HG03060 (cell line): ENCODE data around the gene ADPRS.

Experiments used
- ATAC-seq: cut with Tn5 transposase; IDR thresholded peaks from one replicate; pipeline ENCODE4 v1.9.1; 2021; ENCODE audit warnings: low read depth, moderate number of reproducible peaks; ENCODE audit not compliant: unreplicated experiment

The ADPRS gene

DNA sequence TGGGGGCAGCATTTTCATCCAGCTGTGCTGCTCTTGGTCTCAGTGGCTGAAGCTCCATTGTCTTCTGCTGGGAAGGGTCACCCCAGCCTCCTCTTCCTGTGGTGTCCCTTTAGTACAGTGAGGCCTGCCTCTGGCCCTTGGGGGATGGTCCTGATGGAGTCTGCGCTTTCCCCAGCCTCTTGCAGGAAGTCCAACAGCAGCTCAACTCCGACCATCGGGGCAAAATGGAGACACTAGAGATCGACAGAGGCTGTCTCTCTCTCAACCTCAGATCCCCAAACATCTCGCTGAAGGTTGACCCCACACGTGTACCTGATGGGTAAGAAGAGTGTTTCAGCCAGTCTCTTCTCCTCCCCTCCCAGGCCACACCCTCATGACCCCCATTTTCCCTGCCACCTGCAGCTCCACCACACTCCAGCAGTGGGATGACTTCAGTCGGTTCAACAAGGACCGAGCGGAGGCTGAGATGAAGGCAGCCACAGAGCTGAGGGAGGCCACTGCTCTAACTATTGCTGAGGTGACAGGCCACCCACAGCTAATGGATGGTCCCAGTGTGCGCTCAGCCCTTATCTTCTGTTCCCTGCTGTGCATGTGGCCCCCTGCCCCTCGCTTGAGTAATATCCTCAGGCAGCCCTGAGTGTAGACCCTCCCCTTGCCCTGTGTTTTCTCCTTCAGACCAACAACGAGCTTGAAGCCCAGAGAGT is 2.0 kb upstream of the ADPRS start:
- no peak for ATAC-seq

DNA sequence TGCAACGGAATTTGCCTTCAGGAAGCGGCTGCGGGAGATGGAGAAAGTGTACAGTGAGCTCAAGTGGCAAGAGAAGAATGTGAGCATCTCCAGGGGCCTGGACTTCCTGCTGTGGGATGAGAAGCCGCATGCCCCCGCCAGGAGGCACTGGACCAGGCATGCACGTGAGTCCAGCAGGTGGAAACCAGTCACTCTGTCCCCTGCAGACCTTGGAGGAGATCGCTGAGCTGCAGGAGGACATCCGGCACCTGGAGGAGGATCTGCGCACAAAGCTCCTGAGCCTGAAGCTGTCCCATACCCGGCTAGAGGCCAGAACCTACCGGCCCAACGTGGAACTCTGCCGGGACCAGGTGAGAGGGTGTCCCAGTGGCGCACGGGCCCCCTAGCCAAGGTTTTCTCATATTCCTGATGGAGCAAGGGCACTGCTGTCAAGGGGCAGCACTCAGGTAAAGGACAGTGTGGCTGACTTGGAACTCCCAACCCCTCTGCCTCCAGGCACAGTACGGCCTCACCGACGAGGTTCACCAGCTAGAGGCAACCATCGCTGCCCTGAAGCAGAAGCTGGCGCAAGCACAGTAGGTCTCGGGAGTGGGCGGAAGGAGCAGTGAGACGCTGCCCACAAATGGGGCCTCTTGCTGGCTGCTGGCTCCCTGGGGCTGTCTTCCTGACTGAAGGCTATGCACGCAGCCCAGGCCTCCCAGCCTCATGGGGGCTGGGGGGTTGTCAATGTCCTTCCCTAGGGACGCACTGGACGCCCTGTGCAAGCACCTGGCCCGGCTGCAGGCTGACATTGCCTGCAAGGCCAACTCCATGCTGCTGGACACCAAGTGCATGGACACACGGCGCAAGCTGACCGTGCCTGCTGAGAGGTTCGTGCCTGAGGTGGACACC is 1.2 kb upstream of the ADPRS start:
- no peak for ATAC-seq

DNA sequence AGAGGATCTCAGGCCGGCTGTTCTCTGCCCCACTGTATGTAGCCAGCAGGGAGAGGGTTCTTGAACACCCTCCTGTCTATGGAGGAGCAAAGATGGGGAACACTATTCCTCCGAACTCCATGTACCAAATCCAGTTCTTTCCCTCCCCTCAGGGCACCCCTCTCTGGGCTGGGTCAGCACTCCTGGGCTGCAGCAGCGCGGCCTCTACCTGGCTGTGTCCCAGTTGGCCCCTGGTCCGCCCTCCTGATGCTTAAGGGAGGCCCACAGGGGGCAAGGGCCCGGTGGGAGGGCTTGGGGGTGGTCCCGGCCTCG is 471 bp upstream of the ADPRS start:
- ATAC-seq, result peak; percentile 2

DNA sequence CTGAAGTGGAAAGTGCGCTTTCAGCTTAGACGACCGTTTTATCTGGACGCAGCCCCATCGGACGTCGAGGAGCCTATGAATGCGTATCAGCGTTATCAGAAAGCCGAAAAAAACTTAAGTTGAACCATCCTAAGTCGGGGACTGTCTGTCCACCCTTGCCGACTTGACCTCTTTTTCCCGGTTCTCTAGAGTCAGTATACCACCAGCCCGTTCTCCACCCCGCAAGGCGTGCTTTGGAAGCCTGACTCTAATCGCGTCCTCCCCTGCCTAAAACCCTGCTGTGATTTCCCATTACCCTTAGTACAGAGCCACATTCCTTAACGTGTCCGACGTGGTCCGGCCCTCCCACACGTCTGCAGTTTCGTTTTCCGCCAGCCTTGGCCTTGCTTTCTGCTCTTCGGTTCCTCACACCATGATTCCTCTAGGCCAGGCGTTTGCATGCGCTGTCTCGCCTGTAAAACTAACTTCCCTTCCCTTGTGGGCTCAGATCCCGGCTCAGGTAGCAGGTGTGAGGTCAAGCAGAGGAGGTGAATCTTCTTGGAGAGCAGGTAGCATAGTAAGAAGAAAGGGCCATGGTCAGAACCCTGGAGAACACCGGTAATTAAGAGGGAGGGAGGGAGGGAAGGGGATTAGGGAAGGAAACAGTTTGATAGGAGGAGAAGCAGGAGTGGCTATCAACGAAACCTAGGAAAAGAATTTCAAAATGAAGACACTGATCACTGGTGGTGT is 865 bp downstream of the ADPRS start:
- no peak for ATAC-seq

DNA sequence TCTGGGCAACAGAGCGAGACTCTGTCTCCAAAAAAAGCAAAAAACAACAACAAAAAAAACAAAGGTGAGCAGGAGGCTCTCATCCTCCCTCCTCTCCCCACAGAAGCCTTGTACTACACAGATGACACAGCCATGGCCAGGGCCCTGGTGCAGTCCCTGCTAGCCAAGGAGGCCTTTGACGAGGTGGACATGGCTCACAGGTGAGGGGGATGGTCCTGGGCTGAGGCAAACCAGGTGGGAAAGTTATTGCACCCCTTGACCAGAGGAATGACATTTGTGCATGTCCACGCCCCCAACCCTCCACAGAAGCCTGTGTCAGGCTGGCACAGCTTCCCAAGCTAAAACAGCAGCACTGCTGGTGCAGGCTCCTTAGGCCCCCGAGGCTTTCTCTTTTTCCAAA is 2.4 kb downstream of the ADPRS start:
- ATAC-seq, result no peak

DNA sequence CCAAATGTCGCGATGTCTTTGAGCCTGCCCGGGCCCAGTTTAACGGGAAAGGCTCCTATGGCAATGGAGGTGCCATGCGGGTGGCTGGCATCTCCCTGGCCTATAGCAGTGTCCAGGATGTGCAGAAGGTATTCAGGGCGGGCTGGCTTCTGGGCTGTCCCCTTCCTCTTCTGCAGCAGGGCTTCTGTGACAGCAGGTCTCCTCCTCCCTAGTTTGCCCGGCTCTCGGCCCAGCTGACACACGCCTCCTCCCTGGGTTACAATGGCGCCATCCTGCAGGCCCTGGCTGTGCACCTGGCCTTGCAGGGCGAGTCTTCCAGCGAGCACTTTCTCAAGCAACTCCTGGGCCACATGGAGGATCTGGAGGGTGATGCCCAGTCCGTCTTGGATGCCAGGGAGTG is 3.0 kb downstream of the ADPRS start:
- ATAC-seq, result no peak

DNA sequence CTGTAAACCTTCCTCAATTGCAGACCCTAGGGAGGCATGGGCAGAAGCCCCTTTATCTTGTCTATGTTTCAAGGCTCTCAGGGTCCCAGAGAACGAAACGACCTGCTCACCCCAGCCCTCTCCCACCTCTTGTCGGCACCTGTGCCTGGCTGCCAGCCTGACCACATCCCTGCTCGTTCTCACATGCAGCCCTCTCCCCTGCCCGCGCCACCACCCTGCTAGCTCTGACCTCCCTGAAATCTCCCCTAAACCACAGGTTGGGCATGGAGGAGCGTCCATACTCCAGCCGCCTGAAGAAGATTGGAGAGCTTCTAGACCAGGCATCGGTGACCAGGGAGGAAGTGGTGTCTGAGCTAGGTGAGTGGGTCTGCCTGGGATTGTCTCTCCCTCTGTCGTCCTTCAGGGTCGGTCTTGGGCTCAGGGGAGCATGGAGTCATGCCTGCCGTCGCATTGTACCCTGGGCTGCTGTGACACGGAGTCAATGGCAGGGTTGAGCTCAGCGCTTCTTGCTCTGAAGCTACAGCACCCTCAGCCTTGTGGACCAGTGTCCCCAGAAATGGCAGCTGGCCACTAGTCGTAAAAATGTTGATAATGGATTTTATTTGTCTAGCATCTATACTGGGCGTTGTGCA is 3.6 kb downstream of the ADPRS start:
- ATAC-seq, result no peak

DNA sequence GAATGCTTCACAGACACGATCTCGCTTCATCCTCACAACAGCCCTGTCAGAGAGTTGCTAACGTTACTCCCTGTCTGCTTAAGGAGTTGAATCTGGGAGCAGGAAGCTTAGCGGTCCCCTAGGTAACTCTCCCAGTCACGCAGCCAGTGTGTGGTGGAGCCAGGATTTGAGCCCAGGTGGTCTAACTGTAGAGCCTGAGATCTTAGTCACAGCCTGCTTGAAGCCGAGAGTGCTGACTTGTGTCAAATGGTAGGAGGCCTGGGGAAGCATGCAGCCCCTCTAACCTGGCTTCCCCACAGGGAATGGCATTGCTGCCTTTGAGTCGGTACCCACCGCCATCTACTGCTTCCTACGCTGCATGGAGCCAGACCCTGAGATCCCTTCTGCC is 4.1 kb downstream of the ADPRS start:
- no peak for ATAC-seq

DNA sequence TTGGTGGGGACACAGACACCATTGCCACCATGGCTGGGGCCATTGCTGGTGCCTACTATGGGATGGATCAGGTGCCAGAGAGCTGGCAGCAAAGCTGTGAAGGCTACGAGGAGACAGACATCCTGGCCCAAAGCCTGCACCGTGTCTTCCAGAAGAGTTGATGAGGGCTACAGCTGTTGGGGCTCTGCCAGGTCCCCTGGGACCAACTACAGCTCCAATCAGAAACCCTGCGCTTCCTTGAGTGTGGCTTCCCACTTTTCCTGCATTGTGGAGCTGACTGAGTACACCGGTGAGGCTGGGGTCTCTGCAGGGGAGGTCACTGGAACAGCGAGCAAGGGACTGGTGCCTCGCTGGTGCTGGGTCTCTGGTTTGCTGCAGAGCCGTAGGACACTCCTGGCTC is 4.5 kb downstream of the ADPRS start:
- ATAC-seq, result no peak

DNA sequence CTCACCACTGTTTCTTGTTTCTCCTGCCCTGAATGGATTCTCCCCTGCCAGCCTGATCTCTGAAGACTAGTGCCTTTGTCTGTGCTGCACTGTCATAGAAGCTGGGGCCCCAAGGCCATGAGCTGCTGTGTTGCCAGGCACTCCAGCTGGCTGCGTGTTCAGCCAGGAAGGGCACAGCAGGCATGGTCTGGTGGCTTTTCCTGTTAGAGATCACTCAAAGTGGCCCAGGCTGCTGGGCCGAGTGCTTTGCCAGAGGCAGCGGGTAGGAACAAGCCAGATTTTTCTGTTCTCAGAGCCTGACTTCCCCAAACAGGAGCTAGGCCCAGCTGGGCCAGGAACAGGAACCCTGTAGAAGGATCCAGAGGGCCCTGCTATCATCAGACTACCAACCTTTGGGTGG is 5.2 kb downstream of the ADPRS start:
- ATAC-seq, result no peak

DNA sequence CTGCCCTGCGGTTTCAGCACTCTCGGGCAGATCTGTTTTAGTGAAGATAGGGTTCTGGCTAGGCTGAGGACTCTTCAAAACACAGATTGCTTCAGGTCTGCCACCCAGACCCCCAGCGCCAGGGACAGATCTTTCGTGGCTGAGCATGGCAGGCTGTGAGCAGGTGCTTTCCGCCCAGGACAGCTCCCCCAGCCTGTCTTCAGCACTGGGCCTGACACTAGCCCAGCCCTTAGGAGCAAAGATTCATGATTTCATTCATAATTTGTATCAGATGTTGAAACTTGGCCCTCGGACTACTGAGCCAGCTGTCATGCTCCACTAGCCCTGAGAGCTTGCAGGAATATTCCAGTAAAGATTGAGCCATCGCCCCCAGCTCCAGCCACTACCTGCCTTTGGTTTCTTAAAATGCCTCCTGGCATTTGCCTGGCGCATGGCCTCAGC is 5.9 kb downstream of the ADPRS start:
- no peak for ATAC-seq

DNA sequence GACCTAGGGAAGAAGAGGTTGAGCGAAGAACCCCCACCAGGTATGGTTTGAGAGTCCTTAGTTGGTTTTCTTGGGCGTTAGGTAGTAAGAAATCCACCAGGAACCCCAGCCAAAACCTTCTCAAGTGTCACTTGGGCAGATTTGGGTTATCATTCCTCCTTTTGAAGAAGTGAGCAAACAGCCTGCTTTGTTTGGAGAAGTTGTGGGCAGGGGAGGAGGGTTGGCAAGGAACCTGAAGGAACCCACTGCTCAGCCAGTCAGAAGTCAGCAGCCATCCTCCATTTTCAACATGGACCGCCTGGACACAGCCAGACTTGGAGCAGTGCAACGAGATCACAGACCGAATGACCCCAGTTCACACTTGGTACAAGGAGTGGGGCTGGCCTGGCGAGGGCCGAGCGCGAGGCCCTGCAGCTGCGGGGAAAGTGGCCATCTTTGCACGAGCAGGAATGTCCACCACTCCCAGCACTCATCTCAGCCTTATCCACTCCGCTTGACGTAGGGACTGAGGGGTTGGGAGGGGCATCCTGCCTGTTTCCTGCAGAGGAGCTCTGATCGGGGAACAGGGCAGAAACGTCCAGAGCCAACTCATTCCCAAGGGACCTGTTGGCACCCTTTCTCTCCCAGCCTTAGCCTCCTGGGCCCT is 7.2 kb downstream of the ADPRS start:
- ATAC-seq, result no peak

DNA sequence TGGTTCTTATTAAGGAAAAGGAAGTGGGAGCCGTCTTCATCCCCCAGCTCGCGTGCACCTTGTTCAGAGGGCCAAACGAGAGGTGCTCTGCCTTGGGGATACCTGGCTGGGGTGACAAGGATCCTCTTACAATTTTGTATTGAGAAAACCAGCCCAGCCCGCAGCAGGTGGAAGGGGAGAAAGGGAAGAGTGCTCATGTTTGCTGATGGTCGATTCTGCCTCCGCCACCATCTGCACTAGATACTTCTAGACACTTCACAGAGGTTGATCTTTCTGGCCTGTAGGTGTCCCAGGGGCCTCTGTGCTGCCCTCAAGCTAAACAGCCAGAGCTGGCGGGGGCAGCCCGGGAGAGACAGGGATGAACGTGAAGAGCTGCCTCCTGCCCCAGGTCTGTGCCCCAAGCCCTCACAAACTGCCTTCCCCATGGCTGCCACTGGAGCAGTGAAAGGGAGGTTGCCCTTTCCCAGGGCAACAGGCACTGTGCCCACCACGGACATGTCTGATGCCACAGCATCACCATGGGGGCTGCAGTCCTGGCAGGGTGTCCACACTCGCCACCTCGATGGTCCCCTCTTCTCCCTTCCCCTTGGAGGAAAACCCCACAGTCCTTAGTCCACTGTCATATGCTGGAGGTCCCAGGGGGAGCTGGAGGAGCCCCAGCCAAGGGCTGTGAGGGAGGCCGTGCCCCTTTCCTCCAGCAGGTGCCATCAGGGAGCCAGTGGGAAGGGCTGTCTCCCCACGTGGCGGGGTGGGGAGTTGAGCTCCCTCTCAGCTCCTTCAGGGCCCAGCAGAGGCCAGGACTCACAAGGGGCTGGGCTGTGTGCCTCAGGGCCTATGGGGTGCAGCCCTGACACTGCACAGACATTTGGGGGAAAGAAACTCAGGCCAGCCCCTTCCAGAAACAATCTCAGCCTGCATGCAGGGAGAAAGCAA is 8.1 kb downstream of the ADPRS start:
- ATAC-seq, result no peak

DNA sequence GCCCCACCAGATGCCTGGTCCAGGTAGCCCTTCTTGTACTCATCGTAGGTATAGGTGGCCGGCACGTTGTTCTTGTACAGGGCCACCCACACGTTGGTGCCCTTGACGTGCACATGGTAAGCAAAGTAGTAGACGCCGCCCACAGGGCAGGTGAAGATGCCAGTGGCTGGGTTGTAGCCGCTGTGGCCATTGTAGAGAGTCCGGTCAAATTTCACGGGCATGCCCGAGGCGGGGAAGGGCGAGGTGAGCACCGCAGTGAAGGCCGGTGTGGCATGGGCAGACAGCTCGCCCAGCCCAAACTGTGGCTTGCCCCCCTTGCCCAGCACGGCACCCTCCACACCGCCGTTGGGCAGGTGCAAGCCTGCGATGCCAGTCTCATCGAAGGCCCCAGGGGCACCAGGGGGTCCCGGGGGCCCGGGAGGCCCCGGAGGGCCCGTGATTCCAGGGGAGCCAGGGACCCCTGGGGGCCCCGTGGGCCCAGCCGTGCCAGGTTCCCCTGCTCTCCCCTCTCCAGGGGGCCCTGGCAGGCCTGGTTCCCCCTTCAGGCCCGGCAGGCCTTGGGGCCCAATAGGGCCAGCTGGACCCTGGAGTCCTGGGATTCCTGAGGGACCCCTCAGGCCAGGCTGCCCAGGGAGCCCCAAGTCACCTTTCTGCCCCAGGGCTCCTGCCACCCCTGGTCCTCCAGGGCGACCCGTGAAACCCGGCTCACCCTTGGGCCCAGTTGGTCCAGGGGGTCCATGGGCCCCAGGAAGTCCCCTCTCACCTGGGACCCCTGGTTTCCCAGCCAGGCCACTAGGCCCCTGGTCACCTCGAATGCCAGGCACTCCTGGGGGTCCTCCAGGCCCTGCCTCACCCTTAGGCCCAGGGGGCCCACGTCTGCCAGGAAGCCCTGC is 9.2 kb downstream of the ADPRS start:
- no peak for ATAC-seq

DNA sequence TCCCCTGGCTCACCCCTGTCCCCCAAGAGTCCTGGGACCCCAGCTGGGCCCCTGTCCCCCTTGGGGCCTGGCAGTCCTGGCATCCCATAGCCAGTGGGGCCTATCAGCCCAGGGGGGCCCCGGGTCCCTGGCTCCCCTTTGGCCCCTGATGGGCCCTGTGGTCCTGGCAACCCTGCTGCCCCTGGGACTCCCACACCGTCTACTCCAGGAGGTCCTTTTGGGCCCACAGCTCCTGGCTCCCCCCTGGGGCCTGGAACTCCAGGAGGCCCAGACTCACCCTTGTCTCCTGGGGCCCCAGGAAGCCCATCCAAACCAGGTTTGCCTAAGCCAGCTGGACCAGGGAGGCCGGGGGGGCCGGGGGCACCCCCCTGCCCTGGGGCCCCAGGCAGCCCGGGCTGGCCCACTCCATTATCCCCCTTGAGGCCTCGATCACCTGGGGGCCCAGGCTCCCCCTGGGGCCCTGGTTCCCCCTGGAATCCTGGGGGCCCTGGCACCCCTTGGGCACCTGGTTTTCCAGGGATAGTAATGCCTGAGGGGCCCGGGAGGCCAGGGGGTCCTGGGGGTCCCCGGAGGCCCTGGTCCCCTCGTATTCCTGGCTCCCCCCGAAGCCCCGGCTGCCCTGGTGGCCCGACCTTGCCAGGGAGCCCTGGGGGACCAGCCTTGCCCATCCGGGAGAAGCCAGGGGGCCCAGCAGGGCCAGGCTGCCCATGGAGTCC is 10.1 kb downstream of the ADPRS start:
- no peak for ATAC-seq

DNA sequence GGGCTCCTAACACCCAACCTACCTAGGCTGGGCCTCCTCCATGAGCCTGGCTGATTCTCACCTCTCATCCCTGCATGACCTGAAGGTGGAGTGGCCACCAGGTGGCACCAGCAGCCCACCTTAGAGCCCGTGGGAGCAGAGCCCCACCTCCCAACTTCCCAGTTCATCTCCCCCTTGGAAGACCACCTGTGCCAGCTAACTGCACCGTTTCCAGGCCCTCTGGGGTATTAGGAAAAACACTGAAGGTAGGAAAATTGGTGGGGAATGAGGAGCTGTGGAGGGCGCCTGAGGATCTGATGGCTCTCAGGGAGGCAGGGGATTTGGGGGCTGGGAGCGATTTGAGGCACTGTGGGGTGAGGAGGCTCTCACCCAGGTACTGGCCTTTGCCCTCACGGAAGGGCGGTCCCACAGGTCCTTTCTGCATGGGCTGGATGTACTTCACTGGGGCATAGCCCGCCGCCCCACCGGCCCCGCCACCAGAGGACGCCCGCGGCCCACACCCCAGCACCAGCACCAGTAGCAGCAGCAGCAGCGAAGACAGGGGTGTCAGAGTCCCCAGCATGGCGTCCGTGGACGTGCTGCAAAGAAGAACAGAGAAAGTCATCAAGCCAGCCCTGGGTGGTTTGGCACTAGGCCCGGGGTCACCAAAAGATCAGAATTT is 11.1 kb downstream of the ADPRS start:
- ATAC-seq, result no peak

DNA sequence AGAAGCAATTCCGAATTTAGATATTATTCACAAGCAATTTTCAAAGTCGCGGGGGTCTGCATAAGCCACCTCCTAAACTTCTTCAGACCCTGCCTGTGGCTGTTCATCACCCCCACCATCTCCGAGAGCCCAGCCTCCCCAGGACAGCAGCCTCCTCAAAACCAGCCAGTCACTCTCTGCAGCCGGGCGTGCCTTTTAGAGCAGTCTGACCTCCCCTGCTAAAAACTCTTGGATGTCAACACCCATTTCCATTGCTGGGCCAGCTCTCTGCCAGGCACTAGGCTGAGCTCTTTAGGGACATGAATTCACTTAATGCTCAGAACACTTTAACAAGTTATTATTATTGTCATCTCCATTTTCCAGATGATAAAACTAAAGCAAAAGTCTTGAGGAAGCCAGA is 11.7 kb downstream of the ADPRS start:
- ATAC-seq, result no peak
